MM.1S (cell line): ENCODE results near the gene PIBF1.

Experiments used
- DNase-seq: peaks from one replicate; pipeline ENCODE4 v3.0.0-alpha.2; 2015
- H2AFZ ChIP-seq: fragments of 300-600 bp; sonication (generic); 2 replicates; pipeline ENCODE4 v1.6.0; 2016; ENCODE audit warnings: antibody characterized with exemption, low read length
- H3F3A ChIP-seq: fragments of 300-600 bp; sonication (generic); 2 replicates; pipeline ENCODE4 v1.6.1; 2016; ENCODE audit warnings: mild to moderate bottlenecking, antibody characterized with exemption, low read length, moderate library complexity, mixed read lengths; ENCODE audit not compliant: insufficient read depth
- H3K27ac ChIP-seq: fragments of 300-600 bp; sonication (generic); 2 replicates; pipeline ENCODE4 v1.5.1; 2016; ENCODE audit warnings: mild to moderate bottlenecking, low read length
- H3K27me3 ChIP-seq: fragments of 300-600 bp; sonication (generic); replicated peaks from 2 replicates; pipeline ENCODE4 v1.6.0; 2016; ENCODE audit warnings: low read length; ENCODE audit not compliant: insufficient read depth
- H3K36me3 ChIP-seq: fragments of 300-600 bp; sonication (generic); replicated peaks from 2 replicates; pipeline ENCODE4 v1.6.1; 2016; ENCODE audit warnings: mild to moderate bottlenecking, low read length, mixed read lengths; ENCODE audit not compliant: insufficient read depth
- H3K4me1 ChIP-seq: fragments of 300-600 bp; sonication (generic); 2 replicates; pipeline ENCODE4 v1.6.1; 2016; ENCODE audit warnings: low read length, mixed read lengths
- H3K4me2 ChIP-seq: fragments of 300-600 bp; sonication (generic); 2 replicates; pipeline ENCODE4 v1.6.0; 2016; ENCODE audit warnings: low read depth, low read length
- H3K4me3 ChIP-seq: fragments of 300-600 bp; sonication (generic); 2 replicates; pipeline ENCODE4 v1.5.1; 2016; ENCODE audit warnings: low read length, mixed read lengths
- H3K79me2 ChIP-seq: fragments of 300-600 bp; sonication (generic); 2 replicates; pipeline ENCODE4 v1.6.1; 2016; ENCODE audit warnings: mixed run types, low read length, mixed read lengths
- H3K9ac ChIP-seq: fragments of 300-600 bp; sonication (generic); 2 replicates; pipeline ENCODE4 v1.6.1; 2016; ENCODE audit warnings: low read length, mixed read lengths
- H3K9me2 ChIP-seq: fragments of 300-600 bp; sonication (generic); replicated peaks from 2 replicates; pipeline ENCODE4 v1.6.1; 2016; ENCODE audit warnings: mild to moderate bottlenecking, low read length, mixed read lengths; ENCODE audit not compliant: insufficient read depth
- H3K9me3 ChIP-seq: fragments of 300-600 bp; sonication (generic); replicated peaks from 2 replicates; pipeline ENCODE4 v1.6.1; 2016; ENCODE audit warnings: mild to moderate bottlenecking, low read length, mixed read lengths; ENCODE audit not compliant: insufficient read depth
- H4K20me1 ChIP-seq: fragments of 300-600 bp; sonication (generic); 2 replicates; pipeline ENCODE4 v1.6.1; 2016; ENCODE audit warnings: mild to moderate bottlenecking, low read length, moderate library complexity, mixed read lengths; ENCODE audit not compliant: insufficient read depth
- CTCF ChIP-seq: fragments of 300-600 bp; sonication (generic); IDR thresholded peaks from 2 replicates; pipeline ENCODE4 v1.5.1; 2016; ENCODE audit warnings: antibody characterized with exemption, low read length, mixed read lengths
- EZH2 ChIP-seq: fragments of 300-600 bp; sonication (generic); optimal IDR thresholded peaks from 2 replicates; pipeline ENCODE3; 2017; ENCODE audit warnings: low read depth, mild to moderate bottlenecking, antibody characterized with exemption, low read length, mixed read lengths
- EZH2phosphoT487 ChIP-seq: fragments of 300-600 bp; sonication (generic); IDR thresholded peaks from 2 replicates; pipeline ENCODE4 v1.6.1; 2018; ENCODE audit warnings: antibody characterized with exemption, low read length

PIBF1 gene

GRCh38 chr13:73034901-73035300 lies 253.0 kb downstream of the PIBF1 start:
- H3K9me3 ChIP-seq: no peaks in the 10 kb centered on the region
- no peaks in the 10 kb centered on the region for H3K9me2 ChIP-seq
- no peaks in the 10 kb centered on the region for H3K79me2 ChIP-seq
- no peak overlapping the region for H3K9ac ChIP-seq
- H3K27me3 ChIP-seq: no peaks in the 10 kb centered on the region
- H4K20me1 ChIP-seq: no peaks in the 10 kb centered on the region
- no peaks in the 10 kb centered on the region for H3F3A ChIP-seq
- TF ChIP-seq EZH2 (no peak), CTCF (no peak), EZH2phosphoT487 (no peak)
- no peaks in the 10 kb centered on the region for H3K4me1 ChIP-seq
- H3K4me3 ChIP-seq: no peak overlapping the region
- no peaks in the 10 kb centered on the region for H3K36me3 ChIP-seq
- DNase-seq: no peak
- no peak overlapping the region for H2AFZ ChIP-seq
- H3K4me2 ChIP-seq: no peak overlapping the region
- H3K27ac ChIP-seq: no peak overlapping the region

- Histone ChIP-seq H3F3A (no peaks in the 10 kb centered on the region), H3K9me3 (no peaks in the 10 kb centered on the region), H3K4me2 (no peak overlapping the region), H4K20me1 (no peaks in the 10 kb centered on the region), H3K9ac (no peak overlapping the region), H3K4me1 (no peaks in the 10 kb centered on the region), H3K4me3 (no peak overlapping the region), H3K27me3 (no peaks in the 10 kb centered on the region), H3K9me2 (no peaks in the 10 kb centered on the region), H3K36me3 (no peaks in the 10 kb centered on the region), H3K79me2 (no peaks in the 10 kb centered on the region), H2AFZ (no peak overlapping the region), H3K27ac (no peak overlapping the region)
- no peak for TF ChIP-seq EZH2
- TF ChIP-seq CTCF: no peak
- TF ChIP-seq EZH2phosphoT487: no peak
- no peak for DNase-seq
These were observed 253.7 kb downstream of the PIBF1 start for GRCh38 chr13:73035660-73036059.

GRCh38 chr13:73036566-73036965 lies 254.6 kb downstream of the PIBF1 start:
- H3K36me3 ChIP-seq: no peaks in the 10 kb centered on the region
- no peaks in the 10 kb centered on the region for H3K27me3 ChIP-seq
- no peak overlapping the region for H2AFZ ChIP-seq
- H3F3A ChIP-seq: no peaks in the 10 kb centered on the region
- no peaks in the 10 kb centered on the region for H3K79me2 ChIP-seq
- no peak overlapping the region for H3K4me3 ChIP-seq
- no peak for TF ChIP-seq EZH2phosphoT487
- TF ChIP-seq EZH2: no peak
- no peak for TF ChIP-seq CTCF
- DNase-seq: no peak
- H3K4me1 ChIP-seq: no peaks in the 10 kb centered on the region
- H3K9me3 ChIP-seq: no peaks in the 10 kb centered on the region
- no peak overlapping the region for H3K27ac ChIP-seq
- no peak overlapping the region for H3K9ac ChIP-seq
- H4K20me1 ChIP-seq: no peaks in the 10 kb centered on the region
- H3K4me2 ChIP-seq: no peak overlapping the region
- H3K9me2 ChIP-seq: no peaks in the 10 kb centered on the region
